ENCODE data around the gene CPTP.

The CPTP gene

DNA sequence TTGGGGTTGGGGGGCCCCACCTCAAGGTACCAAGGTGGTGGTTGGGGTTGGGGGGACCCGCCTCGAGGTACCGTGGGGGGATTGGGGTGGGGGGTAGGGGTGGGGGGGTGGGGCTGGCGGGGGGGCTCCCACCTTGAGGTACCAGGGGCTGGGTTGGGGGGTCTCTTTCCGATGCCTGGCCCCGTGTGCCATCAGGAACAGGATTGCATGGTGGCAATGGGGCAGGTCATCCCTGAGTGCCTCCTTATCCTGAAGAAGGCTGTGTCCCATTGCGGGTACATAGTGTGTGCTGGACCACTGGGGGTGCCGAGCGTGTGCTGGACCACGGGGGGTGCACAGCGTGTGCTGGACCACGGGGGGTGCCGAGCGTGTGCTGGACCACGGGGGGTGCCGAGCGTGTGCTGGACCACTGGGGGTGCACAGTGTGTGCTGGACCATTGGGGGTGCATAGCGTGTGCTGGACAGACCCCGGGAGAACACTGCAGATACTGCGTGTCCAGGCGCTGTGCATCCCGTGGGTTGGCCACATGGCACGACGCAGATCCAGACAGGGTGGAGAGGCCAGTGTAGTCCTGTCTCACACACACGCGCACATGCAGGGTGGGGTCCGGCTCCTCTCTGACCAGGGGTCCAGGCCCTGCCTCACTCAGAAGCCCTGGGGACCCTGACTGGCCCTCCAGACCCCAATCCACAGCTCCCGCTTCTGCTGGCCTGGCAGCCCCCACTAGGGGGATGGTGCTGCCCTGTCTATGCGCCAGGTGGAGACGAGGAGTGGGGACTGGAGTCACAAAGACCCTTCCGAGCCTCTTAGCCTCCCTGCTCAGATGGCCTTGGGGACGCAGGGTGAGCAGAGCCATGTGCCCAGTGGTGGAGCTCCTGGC lies 40.1 kb upstream of the CPTP start:
- Histone ChIP-seq H3K36me3 (ENCODE audit: control insufficient read depth, insufficient read depth, low read length) (no peaks in the 10 kb centered on the region; the same call in 1 of the 2 replicates), H3K4me1 (ENCODE audit: control insufficient read depth, insufficient read depth, low read length) (no peaks in the 10 kb centered on the region), H3K4me3 (ENCODE audit: low read length) (no peak overlapping the region), H3K27me3 (ENCODE audit: control insufficient read depth, insufficient read depth, low read length) (no peaks in the 10 kb centered on the region), H3K9me3 (ENCODE audit: control insufficient read depth, insufficient read depth, low read length) (no peaks in the 10 kb centered on the region), H3K27ac (ENCODE audit: low read length) (no peak overlapping the region)
- WGBS (ENCODE audit: insufficient coverage, insufficient read length), result no CpG with 5 or more reads among the region's 32 CpGs
- no peak for DNase-seq (ENCODE audit: low read depth, low spot score)

DNA sequence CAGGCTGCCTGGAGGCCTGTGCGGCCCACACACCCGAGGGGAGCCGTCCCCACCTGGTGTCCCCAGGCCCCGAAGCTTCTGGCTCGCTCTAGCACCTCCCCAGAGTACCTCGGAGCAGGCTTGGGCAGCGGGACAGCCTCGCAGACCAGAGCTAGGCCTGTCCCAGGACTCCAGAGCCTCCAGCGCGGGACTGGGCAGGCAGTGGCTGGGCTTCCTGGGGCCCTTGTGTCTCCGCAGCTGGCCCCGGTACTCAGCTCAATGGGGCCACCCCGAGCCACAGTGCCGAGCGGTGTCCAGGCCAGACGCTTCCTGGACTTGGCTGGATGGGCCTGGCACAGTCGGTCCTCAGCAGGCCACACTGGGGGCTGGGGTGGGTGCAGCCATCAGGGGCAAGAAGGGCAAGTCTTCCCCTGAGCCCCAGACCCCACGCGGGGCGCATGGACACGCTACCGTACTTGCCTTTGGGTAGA lies 39.5 kb upstream of the CPTP start:
- H3K9me3 ChIP-seq (ENCODE audit: control insufficient read depth, insufficient read depth, low read length), result no peaks in the 10 kb centered on the region
- no peak for DNase-seq (ENCODE audit: low read depth, low spot score)
- H3K36me3 ChIP-seq (ENCODE audit: control insufficient read depth, insufficient read depth, low read length), result no peaks in the 10 kb centered on the region; the same call in 1 of the 2 replicates
- H3K27ac ChIP-seq (ENCODE audit: low read length), result no peak overlapping the region
- H3K27me3 ChIP-seq (ENCODE audit: control insufficient read depth, insufficient read depth, low read length), result no peaks in the 10 kb centered on the region
- WGBS (ENCODE audit: insufficient coverage, insufficient read length), result no CpG with 5 or more reads among the region's 22 CpGs
- H3K4me1 ChIP-seq (ENCODE audit: control insufficient read depth, insufficient read depth, low read length), result no peaks in the 10 kb centered on the region
- no peak overlapping the region for H3K4me3 ChIP-seq (ENCODE audit: low read length)

DNA sequence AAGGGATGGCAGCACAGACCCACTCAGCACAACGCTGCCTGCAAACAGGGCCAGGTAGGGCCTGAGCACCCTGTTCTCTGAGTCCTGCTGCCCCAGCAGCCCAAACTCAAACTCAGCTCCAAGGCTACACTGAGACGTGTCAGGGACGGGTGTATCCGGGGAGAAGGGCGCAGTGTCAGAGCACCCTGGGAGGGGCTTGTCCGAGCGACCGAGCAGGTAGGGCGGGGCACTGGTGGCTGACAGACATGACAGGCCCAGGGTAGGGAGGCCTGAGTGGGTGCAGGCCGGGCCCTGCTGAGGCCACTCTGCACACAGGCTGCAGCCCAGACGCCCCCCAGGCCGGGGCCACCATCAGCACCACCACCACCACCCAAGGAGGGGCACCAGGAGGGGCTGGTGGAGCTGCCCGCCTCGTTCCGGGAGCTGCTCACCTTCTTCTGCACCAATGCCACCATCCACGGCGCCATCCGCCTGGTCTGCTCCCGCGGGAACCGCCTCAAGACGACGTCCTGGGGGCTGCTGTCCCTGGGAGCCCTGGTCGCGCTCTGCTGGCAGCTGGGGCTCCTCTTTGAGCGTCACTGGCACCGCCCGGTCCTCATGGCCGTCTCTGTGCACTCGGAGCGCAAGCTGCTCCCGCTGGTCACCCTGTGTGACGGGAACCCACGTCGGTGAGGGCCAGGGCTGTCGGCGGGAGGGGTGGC lies 38.8 kb upstream of the CPTP start:
- no peak overlapping the region for H3K27ac ChIP-seq (ENCODE audit: low read length)
- no peaks in the 10 kb centered on the region; the same call in 1 of the 2 replicates for H3K36me3 ChIP-seq (ENCODE audit: control insufficient read depth, insufficient read depth, low read length)
- H3K27me3 ChIP-seq (ENCODE audit: control insufficient read depth, insufficient read depth, low read length), result no peaks in the 10 kb centered on the region
- no peak for DNase-seq (ENCODE audit: low read depth, low spot score)
- no peaks in the 10 kb centered on the region for H3K4me1 ChIP-seq (ENCODE audit: control insufficient read depth, insufficient read depth, low read length)
- H3K9me3 ChIP-seq (ENCODE audit: control insufficient read depth, insufficient read depth, low read length), result no peaks in the 10 kb centered on the region
- no CpG with 5 or more reads among the region's 37 CpGs for WGBS (ENCODE audit: insufficient coverage, insufficient read length)
- H3K4me3 ChIP-seq (ENCODE audit: low read length), result no peak overlapping the region

DNA sequence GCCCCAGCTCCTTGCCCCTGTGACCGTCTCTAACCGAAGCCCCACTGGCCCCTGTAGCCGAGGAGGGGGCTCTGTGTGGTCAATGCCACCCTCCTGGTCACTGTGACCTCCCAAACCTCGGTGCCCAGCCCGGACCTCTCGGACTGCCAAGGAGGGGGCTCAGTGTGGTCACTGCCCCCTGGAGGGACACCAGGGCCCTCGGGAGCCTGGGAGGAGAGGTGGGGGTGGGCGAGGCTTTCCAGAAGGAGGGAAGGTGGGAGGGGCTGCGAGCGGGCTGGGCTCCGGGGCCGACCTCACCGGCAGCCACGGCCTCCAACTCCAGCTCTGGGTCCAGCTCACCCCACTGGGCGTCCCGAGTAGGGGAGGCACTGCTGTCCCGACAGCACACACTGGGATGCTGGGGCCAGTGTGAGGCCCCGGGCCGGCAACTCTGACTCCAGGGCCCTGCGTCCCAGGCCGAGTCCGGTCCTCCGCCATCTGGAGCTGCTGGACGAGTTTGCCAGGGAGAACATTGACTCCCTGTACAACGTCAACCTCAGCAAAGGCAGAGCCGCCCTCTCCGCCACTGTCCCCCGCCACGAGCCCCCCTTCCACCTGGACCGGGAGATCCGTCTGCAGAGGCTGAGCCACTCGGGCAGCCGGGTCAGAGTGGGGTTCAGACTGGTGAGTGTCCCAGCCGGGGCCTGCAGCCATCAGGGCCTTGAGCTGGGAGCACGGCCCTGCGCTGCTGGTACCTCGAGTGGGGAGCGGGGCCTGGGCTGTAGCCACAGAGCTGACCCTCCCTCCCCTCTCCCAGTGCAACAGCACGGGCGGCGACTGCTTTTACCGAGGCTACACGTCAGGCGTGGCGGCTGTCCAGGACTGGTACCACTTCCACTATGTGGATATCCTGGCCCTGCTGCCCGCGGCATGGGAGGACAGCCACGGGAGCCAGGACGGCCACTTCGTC lies 38.0 kb upstream of the CPTP start:
- no peak overlapping the region; the same call in 1 of the 2 replicates for H3K4me3 ChIP-seq (ENCODE audit: low read length)
- no peak overlapping the region for H3K27ac ChIP-seq (ENCODE audit: low read length)
- H3K27me3 ChIP-seq (ENCODE audit: control insufficient read depth, insufficient read depth, low read length), result no peaks in the 10 kb centered on the region
- no peak for DNase-seq (ENCODE audit: low read depth, low spot score)
- WGBS (ENCODE audit: insufficient coverage, insufficient read length), result no CpG with 5 or more reads among the region's 50 CpGs
- no peaks in the 10 kb centered on the region for H3K4me1 ChIP-seq (ENCODE audit: control insufficient read depth, insufficient read depth, low read length)
- H3K9me3 ChIP-seq (ENCODE audit: control insufficient read depth, insufficient read depth, low read length), result no peaks in the 10 kb centered on the region
- no peaks in the 10 kb centered on the region; the same call in 1 of the 2 replicates for H3K36me3 ChIP-seq (ENCODE audit: control insufficient read depth, insufficient read depth, low read length)

DNA sequence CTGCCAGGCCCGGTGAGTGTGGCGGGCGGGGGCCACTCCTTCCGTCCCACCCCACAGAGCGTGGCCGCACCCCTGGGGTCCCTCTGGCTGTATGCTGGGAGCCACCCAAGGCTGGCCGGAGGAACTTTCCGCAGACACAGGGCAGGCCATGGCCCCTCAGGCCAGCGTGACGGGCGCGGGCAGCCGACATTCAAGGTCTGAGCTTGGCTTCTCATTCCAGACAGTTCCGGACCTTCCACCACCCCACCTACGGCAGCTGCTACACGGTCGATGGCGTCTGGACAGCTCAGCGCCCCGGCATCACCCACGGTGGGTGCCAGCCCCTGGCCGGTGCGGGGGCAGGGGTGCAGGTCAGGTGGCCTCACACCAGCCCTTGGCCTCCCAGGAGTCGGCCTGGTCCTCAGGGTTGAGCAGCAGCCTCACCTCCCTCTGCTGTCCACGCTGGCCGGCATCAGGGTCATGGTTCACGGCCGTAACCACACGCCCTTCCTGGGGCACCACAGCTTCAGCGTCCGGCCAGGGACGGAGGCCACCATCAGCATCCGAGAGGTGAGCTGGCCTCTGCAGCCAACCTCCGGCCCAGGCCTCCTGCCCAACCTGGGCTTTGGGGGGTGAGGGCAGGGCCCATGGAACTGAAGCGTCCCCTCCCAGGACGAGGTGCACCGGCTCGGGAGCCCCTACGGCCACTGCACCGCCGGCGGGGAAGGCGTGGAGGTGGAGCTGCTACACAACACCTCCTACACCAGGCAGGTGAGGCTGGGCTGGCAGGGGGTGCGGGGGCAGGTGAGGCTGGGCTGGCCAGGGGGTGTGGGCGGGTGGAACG lies 37.1 kb upstream of the CPTP start:
- H3K27ac ChIP-seq (ENCODE audit: low read length), result no peak overlapping the region
- no CpG with 5 or more reads among the region's 46 CpGs for WGBS (ENCODE audit: insufficient coverage, insufficient read length)
- DNase-seq (ENCODE audit: low read depth, low spot score), result no peak

DNA sequence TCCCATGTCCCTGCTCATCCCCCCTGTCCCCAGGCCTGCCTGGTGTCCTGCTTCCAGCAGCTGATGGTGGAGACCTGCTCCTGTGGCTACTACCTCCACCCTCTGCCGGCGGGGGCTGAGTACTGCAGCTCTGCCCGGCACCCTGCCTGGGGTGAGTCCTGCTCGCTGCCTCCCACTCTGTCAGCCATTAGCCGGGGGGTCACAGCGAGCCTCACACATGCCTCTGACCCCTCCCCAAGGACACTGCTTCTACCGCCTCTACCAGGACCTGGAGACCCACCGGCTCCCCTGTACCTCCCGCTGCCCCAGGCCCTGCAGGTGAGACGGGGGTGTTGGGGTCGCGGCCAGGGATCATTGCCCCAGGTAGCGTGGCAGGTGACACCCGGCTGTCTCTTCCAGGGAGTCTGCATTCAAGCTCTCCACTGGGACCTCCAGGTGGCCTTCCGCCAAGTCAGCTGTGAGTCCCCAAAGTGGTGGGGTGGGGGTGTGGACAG lies 34.3 kb upstream of the CPTP start:
- no peak for DNase-seq (ENCODE audit: low read depth, low spot score)
- Histone ChIP-seq H3K4me3 (ENCODE audit: low read length) (no peak overlapping the region), H3K36me3 (ENCODE audit: control insufficient read depth, insufficient read depth, low read length) (no peaks in the 10 kb centered on the region; the same call in 1 of the 2 replicates), H3K9me3 (ENCODE audit: control insufficient read depth, insufficient read depth, low read length) (no peaks in the 10 kb centered on the region), H3K27ac (ENCODE audit: low read length) (no peak overlapping the region), H3K4me1 (ENCODE audit: control insufficient read depth, insufficient read depth, low read length) (0 out of 2 replicates have a peak, but pooled peaks cover 2% of the 10 kb centered on the region), H3K27me3 (ENCODE audit: control insufficient read depth, insufficient read depth, low read length) (no peaks in the 10 kb centered on the region)
- no CpG with 5 or more reads among the region's 15 CpGs for WGBS (ENCODE audit: insufficient coverage, insufficient read length)

More for the DNA sequence above, 37.1 kb upstream of the CPTP start:
- Histone ChIP-seq H3K36me3 (ENCODE audit: control insufficient read depth, insufficient read depth, low read length) (no peaks in the 10 kb centered on the region; the same call in 1 of the 2 replicates), H3K4me1 (ENCODE audit: control insufficient read depth, insufficient read depth, low read length) (no peaks in the 10 kb centered on the region), H3K4me3 (ENCODE audit: low read length) (no peak overlapping the region; the same call in 1 of the 2 replicates), H3K27me3 (ENCODE audit: control insufficient read depth, insufficient read depth, low read length) (no peaks in the 10 kb centered on the region), H3K9me3 (ENCODE audit: control insufficient read depth, insufficient read depth, low read length) (no peaks in the 10 kb centered on the region)

DNA sequence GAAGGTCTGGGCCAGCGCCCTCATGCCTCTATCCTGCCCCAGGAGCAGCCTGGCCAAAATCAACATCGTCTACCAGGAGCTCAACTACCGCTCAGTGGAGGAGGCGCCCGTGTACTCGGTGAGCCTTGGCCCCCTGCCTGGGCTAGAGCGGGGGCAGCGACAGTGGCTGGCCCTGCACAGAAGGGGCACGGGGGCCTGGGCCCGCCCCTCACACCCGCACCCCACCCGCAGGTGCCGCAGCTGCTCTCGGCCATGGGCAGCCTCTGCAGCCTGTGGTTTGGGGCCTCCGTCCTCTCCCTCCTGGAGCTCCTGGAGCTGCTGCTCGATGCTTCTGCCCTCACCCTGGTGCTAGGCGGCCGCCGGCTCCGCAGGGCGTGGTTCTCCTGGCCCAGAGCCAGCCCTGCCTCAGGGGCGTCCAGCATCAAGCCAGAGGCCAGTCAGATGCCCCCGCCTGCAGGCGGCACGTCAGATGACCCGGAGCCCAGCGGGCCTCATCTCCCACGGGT lies 33.5 kb upstream of the CPTP start:
- WGBS (ENCODE audit: insufficient coverage, insufficient read length), result no CpG with 5 or more reads among the region's 28 CpGs
- H3K4me3 ChIP-seq (ENCODE audit: low read length), result no peak overlapping the region

DNA sequence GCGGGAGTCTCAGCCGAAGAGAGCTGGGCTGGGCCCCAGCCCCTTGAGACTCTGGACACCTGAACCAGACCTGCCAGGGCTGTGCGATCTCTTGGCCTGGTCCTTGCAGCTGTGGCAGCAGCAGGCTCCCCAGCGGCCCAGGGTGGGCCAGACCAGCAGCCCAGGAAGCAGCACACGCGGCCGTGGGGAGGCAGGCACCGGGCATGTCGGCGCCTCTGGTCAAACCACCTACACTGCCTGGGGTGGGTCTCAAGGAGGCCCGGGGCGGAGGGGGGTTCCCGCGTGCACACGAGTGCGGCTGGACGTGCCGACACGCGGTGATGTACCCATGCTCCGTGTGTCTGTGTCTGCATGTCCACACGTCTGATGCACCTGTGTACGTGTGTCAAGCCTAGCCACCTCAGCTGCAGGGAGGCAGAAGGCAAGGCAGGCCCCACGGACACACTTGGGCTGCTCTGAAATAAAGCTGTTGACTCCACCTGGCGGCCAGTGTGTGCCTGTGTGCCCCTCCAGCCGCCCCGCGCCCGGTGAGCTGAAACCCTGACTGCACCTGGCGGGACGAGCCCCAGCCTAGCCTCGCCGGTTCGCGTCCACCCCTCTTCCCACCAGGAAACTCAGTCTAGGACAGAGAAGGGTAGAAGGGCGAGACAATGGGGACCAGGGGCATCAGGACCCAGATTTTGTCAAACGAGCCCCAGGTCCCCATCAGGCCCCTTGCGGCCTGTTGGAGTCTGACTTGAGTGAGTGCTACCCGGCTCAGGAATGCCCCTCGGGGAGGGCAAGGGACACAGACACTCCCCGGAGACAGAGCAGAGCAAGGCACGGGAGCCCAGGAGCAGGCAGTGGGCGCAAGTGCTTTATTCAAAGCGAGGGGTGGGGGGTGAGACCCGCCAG lies 32.8 kb upstream of the CPTP start:
- no peaks in the 10 kb centered on the region for H3K9me3 ChIP-seq (ENCODE audit: control insufficient read depth, insufficient read depth, low read length)
- no peak overlapping the region for H3K4me3 ChIP-seq (ENCODE audit: low read length)
- H3K4me1 ChIP-seq (ENCODE audit: control insufficient read depth, insufficient read depth, low read length), result 0 out of 2 replicates have a peak, but pooled peaks cover 2% of the 10 kb centered on the region
- DNase-seq (ENCODE audit: low read depth, low spot score), result no peak
- no peaks in the 10 kb centered on the region; the same call in 1 of the 2 replicates for H3K36me3 ChIP-seq (ENCODE audit: control insufficient read depth, insufficient read depth, low read length)
- no CpG with 5 or more reads among the region's 45 CpGs for WGBS (ENCODE audit: insufficient coverage, insufficient read length)
- no peak overlapping the region for H3K27ac ChIP-seq (ENCODE audit: low read length)
- no peaks in the 10 kb centered on the region for H3K27me3 ChIP-seq (ENCODE audit: control insufficient read depth, insufficient read depth, low read length)

More for the DNA sequence above, 33.5 kb upstream of the CPTP start:
- Histone ChIP-seq H3K27me3 (ENCODE audit: control insufficient read depth, insufficient read depth, low read length) (no peaks in the 10 kb centered on the region), H3K27ac (ENCODE audit: low read length) (no peak overlapping the region), H3K4me1 (ENCODE audit: control insufficient read depth, insufficient read depth, low read length) (0 out of 2 replicates have a peak, but pooled peaks cover 2% of the 10 kb centered on the region), H3K9me3 (ENCODE audit: control insufficient read depth, insufficient read depth, low read length) (no peaks in the 10 kb centered on the region), H3K36me3 (ENCODE audit: control insufficient read depth, insufficient read depth, low read length) (no peaks in the 10 kb centered on the region; the same call in 1 of the 2 replicates)
- no peak for DNase-seq (ENCODE audit: low read depth, low spot score)

All from iPS DF 6.9 (cell line).